ENCODE data around the gene NES. TPM values are rescaled to one million over a fixed set of nuclear protein-coding genes. Genes with fewer than 3 reads are reported as not detected.

Gene NES
- total RNA-seq, 4 donors from 2014 or later = 7.8 to 28.8 (median 13.5) TPM

DNA sequence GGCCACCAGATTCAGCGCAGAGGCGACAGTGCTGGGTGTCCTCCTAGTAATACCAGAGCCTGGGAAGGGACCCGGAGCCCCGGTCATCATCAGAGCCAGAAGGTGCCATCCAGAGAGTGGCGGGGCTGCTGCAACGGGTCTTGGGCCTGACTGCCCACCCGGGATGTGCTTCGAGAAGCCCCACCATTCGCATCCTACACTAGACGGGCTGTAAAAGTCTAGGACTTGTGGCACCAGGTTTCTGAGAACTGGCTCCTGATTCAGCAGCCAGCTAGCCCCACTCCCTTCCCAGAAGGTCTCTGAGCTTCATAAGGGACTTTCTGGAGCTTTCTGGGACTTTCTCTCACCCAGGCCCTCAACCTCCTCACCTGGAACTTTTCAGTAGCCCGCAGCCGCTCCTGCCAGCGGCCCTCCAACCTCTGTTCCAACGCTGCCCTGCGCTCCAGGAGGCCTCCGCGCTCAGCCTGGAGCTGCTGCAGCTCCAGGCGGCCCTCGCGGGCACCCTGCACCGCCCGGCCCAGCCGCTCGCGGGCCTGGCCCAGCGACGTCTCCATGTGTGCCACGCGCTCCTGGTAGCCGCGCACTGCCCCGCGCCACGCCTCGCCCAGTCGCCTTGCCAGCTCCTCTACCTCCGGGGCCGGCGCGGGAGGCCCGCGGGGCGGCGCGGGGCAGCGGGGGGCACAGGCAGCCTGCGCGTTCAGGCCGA is 940 bp downstream of the NES start:
- TF ChIP-seq, protein P1, sequence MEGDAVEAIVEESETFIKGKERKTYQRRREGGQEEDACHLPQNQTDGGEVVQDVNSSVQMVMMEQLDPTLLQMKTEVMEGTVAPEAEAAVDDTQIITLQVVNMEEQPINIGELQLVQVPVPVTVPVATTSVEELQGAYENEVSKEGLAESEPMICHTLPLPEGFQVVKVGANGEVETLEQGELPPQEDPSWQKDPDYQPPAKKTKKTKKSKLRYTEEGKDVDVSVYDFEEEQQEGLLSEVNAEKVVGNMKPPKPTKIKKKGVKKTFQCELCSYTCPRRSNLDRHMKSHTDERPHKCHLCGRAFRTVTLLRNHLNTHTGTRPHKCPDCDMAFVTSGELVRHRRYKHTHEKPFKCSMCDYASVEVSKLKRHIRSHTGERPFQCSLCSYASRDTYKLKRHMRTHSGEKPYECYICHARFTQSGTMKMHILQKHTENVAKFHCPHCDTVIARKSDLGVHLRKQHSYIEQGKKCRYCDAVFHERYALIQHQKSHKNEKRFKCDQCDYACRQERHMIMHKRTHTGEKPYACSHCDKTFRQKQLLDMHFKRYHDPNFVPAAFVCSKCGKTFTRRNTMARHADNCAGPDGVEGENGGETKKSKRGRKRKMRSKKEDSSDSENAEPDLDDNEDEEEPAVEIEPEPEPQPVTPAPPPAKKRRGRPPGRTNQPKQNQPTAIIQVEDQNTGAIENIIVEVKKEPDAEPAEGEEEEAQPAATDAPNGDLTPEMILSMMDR (IDR thresholded peaks at IDR 0.05; ENCODE audit: low read depth) = no peak

DNA sequence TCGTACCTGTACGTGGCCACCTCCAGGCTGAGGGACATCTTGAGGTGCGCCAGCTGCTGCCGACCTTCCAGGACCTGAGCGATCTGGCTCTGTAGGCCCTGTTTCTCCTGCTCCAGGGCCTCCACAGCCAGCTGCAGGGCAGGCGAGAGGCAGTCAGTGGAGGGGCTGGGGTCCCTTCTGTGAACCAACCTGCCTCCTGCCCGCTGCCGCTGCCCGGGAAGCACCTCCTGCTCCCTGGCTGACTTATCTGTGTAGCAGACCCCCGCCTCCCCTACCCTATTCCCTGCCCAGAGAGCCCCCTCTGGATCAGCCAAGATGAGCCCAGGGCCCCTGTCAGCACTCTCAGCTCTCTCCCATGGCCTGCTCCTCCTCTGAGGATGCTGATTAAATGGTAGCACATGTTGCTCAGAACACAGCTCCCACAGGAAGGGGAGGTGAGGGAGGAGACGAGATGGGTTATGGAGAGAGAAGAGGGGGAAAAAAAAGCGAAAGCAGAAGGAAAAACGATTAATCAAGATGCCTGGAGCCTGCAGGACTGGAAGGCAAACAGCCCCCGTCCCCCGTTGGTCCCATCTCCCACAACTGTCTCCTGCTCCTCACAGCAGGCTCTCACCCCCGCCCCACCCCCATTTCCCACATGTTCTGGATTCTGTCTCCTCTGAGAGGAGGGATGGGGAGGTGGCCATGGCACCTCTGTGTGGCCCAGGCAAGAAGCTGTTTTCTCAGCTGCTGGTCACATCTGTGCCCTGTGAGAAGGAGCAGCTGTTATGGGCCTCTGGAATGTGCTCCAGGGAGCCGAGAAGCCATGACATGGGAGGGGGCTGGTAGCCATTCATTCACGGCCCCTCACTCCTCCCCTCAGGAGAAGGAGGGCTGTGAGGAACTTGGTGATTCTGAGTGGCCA is 1.7 kb downstream of the NES start:
- TF ChIP-seq, protein P1 (IDR thresholded peaks at IDR 0.05; ENCODE audit: low read depth) = no peak

DNA sequence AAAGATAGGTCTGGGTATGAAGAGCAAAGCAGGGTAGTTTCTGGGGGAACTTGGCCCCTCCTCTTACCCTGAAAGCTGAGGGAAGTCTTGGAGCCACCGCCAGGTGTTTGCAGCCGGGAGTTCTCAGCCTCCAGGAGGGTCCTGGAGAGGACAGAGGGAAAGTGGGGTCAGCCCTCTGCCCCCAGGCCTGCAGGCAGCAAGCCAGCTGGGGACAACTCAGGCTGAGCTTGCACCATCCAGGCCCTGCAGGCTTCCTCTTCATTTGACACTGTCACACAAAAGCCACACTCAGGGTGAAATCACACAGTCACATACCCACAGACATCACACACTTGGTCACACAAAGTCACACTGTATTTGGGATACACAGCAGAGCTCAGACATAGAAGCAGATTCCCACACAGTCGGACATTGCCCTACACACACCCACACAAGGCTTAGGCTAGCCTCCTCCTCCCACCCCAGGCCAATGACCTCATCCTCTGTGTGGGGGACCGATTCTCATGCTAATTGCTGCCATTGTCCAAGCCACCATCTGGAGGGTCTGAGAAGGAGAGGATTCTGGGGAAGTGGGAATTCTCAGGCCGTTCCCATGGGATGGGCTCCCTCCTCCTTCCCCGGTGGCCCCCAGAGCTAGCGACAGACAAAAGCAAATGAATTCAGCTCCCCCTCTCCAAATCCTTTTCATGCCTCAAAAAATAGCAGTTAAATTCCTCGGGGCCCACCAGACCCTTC is 3.7 kb downstream of the NES start:
- TF ChIP-seq, protein P1 (IDR thresholded peaks at IDR 0.05; ENCODE audit: low read depth) = no peak

DNA sequence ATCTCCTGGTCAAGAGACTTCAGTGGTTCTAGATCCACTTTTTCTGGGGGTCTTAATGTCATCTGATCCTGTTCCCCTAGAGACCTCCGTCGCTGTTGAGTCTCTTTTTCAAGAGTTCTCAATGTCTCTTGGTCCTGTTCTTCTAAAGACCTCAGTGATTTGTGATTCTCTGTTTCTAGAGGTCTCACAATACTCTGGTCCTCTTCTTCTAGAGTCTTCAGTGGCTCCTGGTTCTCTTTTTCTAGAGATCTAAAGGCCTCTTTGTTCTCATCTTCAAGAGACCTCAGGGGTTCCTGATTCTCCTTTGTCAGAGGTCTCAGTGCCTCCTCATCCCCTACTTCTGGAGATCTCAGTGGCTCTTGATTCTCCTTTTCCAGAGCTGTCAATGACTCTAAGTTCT is 5.4 kb downstream of the NES start:
- TF ChIP-seq, protein P1 (IDR thresholded peaks at IDR 0.05; ENCODE audit: low read depth) = no peak

DNA sequence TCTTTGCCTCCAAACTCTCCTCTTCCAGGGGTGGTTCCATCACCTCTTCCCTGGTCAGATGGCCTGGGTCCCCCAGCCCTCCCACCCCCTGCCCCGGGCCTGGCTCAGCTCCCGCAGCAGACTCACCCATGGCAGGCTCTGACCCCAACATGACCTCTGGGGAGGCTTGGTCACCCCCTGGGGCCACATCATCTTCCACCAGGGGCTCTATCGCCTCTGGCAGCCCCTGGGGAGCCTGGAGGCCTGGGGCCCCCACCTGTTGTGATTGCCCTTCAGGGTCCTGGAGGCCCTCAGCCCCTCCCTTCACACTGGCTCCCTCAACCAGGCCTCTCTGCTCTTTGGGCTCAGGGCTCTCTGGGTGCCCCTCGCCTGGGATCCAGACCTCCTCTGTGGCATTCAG is 6.4 kb downstream of the NES start:
- TF ChIP-seq, protein P1 (IDR thresholded peaks at IDR 0.05; ENCODE audit: low read depth) = no peak

DNA sequence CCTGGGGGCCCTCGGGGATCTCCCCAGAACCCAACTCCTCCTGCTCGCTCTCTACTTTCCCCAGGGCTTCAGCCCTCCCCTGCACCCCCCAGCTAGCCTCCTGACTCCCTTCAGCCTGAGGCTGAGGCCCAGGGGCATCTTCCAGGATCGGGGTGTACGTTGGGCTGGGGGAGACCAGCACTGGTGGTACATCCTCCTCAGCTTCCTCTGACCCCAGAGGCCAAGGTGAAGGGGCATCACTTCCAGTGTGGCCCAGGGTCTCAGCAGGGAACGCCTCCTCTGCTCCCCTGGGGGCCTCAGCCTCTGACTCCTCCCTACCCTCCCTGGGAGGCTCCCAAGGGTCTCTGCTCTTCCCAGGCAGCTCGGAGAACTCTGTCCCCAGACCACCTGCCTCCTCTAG is 6.8 kb downstream of the NES start:
- TF ChIP-seq, protein P1 (IDR thresholded peaks at IDR 0.05; ENCODE audit: low read depth) = no peak

DNA sequence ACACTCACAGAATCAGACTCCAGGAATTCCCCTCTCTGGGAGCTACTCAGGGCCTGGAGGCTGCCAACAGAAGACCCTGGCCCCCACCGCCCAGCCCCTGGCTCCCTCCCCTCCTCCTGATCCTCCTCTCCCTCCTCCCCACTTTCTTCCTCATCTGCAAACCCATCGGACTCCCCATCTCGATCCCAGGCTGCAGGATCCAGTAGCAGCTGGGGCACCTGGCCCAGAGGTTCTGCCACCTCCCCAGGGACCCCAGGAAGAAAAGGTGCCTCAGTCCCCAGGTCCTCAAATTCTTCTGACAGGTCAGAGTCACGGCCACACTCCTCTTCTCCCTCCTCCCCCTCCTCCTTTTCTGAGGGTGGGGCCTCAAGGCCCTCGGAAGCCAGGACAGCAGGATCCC is 7.4 kb downstream of the NES start:
- TF ChIP-seq, protein P1 (IDR thresholded peaks at IDR 0.05; ENCODE audit: low read depth) = no peak
